HEK293 (cell line): Measurements from ENCODE around the gene RPRD1B.

ENCODE experiments used
- CTCF ChIA-PET: fragments of 350-600 bp; formaldehyde crosslinking; extraction: SDS; loops from one replicate; lab custom pipeline; 2021; ENCODE audit warnings: antibody characterized with exemption; lab: Yijun Ruan, JAX
- POLR2A ChIA-PET: fragments of 300-600 bp; formaldehyde crosslinking; extraction: SDS; loops from one replicate; lab custom pipeline; 2020; ENCODE audit warnings: antibody characterized with exemption, inconsistent platforms; lab: Yijun Ruan, JAX
- H3K27ac ChIP-seq: fragments of 200-500 bp; sonication (Bioruptor generic); 2 replicates; pipeline ENCODE4 v1.5.1; 2014; ENCODE audit warnings: low read depth, low read length, control low read depth, inconsistent platforms; ENCODE audit errors: extremely low read depth
- H3K36me3 ChIP-seq, 2 experiments: fragments of 200-500 bp in 1 of 2; sonication (Bioruptor generic) in 1 of 2; 1 replicate in 1 of 2; 2 replicates in 1 of 2; pipeline ENCODE4 v1.5.1; 2014 to 2017; ENCODE audit warnings: inconsistent platforms in 2 of 2, low read length in 2 of 2; ENCODE audit not compliant: control insufficient read depth in 2 of 2, insufficient read depth in 1 of 2
- H3K4me1 ChIP-seq: fragments of 200-500 bp; sonication (Bioruptor generic); 2 replicates; pipeline ENCODE4 v1.5.1; 2014; ENCODE audit warnings: mild to moderate bottlenecking, low read length, inconsistent platforms; ENCODE audit not compliant: control insufficient read depth, insufficient read depth
- H3K4me3 ChIP-seq: 2 replicates; pipeline ENCODE4 v1.5.1; 2011; ENCODE audit warnings: low read depth, mild to moderate bottlenecking, control low read depth, low read length, moderate library complexity
- H3K9me3 ChIP-seq: fragments of 200-500 bp; sonication (Bioruptor generic); 2 replicates; pipeline ENCODE4 v1.5.1; 2014; ENCODE audit warnings: low read depth, low read length, inconsistent platforms; ENCODE audit not compliant: control insufficient read depth, insufficient read depth
- GLIS1 ChIP-seq: fragments of 450-650 bp; formaldehyde crosslinking; IDR thresholded peaks from 2 replicates; pipeline ENCODE4 v1.5.1; 2016; ENCODE audit warnings: missing biosample characterization, missing genetic modification characterization
- GLIS2 ChIP-seq: fragments of 450-650 bp; formaldehyde crosslinking; IDR thresholded peaks from 2 replicates; pipeline ENCODE4 v1.5.1; 2016; ENCODE audit warnings: missing biosample characterization, missing genetic modification characterization
- HOXD13 ChIP-seq: sonication (generic); formaldehyde crosslinking; IDR thresholded peaks from 2 replicates; pipeline ENCODE4 v1.8.0; 2022; ENCODE audit warnings: missing genetic modification reagents, borderline replicate concordance
- IKZF3 ChIP-seq: fragments of 450-650 bp; IDR thresholded peaks from 2 replicates; pipeline ENCODE4 v1.5.0; 2018; ENCODE audit warnings: missing biosample characterization, mild to moderate bottlenecking, missing genetic modification characterization, moderate library complexity
- KLF10 ChIP-seq: fragments of 450-650 bp; IDR thresholded peaks from 2 replicates; pipeline ENCODE4 v1.5.1; 2018; ENCODE audit warnings: missing biosample characterization, mild to moderate bottlenecking, missing genetic modification characterization
- KLF16 ChIP-seq: fragments of 450-650 bp; formaldehyde crosslinking; IDR thresholded peaks from 2 replicates; pipeline ENCODE4 v1.5.1; 2017; ENCODE audit warnings: missing biosample characterization, missing genetic modification characterization
- MYNN ChIP-seq: fragments of 450-650 bp; formaldehyde crosslinking; IDR thresholded peaks from 2 replicates; pipeline ENCODE4 v1.5.1; 2016; ENCODE audit warnings: missing biosample characterization, missing genetic modification characterization, borderline replicate concordance
- MZF1 ChIP-seq: fragments of 450-650 bp; formaldehyde crosslinking; IDR thresholded peaks from 2 replicates; pipeline ENCODE4 v1.5.1; 2017; ENCODE audit warnings: missing biosample characterization, missing genetic modification characterization, borderline replicate concordance
- SCRT1 ChIP-seq: fragments of 450-650 bp; formaldehyde crosslinking; IDR thresholded peaks from 2 replicates; pipeline ENCODE4 v1.5.1; 2016; ENCODE audit warnings: missing biosample characterization, missing genetic modification characterization, borderline replicate concordance
- SP3 ChIP-seq: fragments of 450-650 bp; formaldehyde crosslinking; IDR thresholded peaks from 2 replicates; pipeline ENCODE4 v1.5.1; 2016; ENCODE audit warnings: missing biosample characterization, missing genetic modification characterization
- SP7 ChIP-seq: fragments of 450-650 bp; formaldehyde crosslinking; IDR thresholded peaks from 2 replicates; pipeline ENCODE4 v1.5.1; 2016; ENCODE audit warnings: missing biosample characterization, missing genetic modification characterization
- ZIC2 ChIP-seq: fragments of 450-650 bp; formaldehyde crosslinking; IDR thresholded peaks from 2 replicates; pipeline ENCODE4 v1.5.1; 2016; ENCODE audit warnings: missing biosample characterization, missing genetic modification characterization
- ZNF121 ChIP-seq: fragments of 450-650 bp; formaldehyde crosslinking; IDR thresholded peaks from 2 replicates; pipeline ENCODE4 v1.5.1; 2016; ENCODE audit warnings: missing biosample characterization, missing genetic modification characterization
- ZNF214 ChIP-seq: fragments of 450-650 bp; formaldehyde crosslinking; IDR thresholded peaks from 2 replicates; pipeline ENCODE4 v1.5.1; 2017; ENCODE audit warnings: missing biosample characterization, mild to moderate bottlenecking, missing genetic modification characterization, borderline replicate concordance
- ZNF366 ChIP-seq: fragments of 450-650 bp; formaldehyde crosslinking; conservative IDR thresholded peaks from 2 replicates; pipeline ENCODE4 v1.5.1; 2016; ENCODE audit warnings: missing biosample characterization, missing genetic modification characterization
- ZNF433 ChIP-seq: fragments of 450-650 bp; formaldehyde crosslinking; IDR thresholded peaks from 2 replicates; pipeline ENCODE4 v1.5.1; 2016; ENCODE audit warnings: missing biosample characterization, missing genetic modification characterization, low read depth
- ZNF549 ChIP-seq: fragments of 450-650 bp; IDR thresholded peaks from 2 replicates; pipeline ENCODE4 v1.5.1; 2018; ENCODE audit warnings: missing biosample characterization, missing genetic modification characterization, mild to moderate bottlenecking, inconsistent platforms, moderate library complexity
- ZNF561 ChIP-seq: fragments of 450-650 bp; IDR thresholded peaks from 2 replicates; pipeline ENCODE4 v1.5.1; 2018; ENCODE audit warnings: missing biosample characterization, missing genetic modification characterization, borderline replicate concordance
- ZNF701 ChIP-seq: fragments of 450-650 bp; formaldehyde crosslinking; IDR thresholded peaks from 2 replicates; pipeline ENCODE4 v1.5.1; 2016; ENCODE audit warnings: missing biosample characterization, missing genetic modification characterization
- ZNF777 ChIP-seq: fragments of 450-650 bp; formaldehyde crosslinking; IDR thresholded peaks from 2 replicates; pipeline ENCODE4 v1.5.1; 2017; ENCODE audit warnings: missing biosample characterization, missing genetic modification characterization, borderline replicate concordance
- TF ChIP-seq, protein P1 (sequence below): fragments of 450-650 bp; formaldehyde crosslinking; IDR thresholded peaks from 2 replicates; pipeline ENCODE4 v1.5.0; 2017; ENCODE audit warnings: missing biosample characterization, missing genetic modification characterization, borderline replicate concordance
- TF ChIP-seq, protein P2 (sequence below): fragments of 450-650 bp; formaldehyde crosslinking; IDR thresholded peaks from 2 replicates; pipeline ENCODE4; 2016; ENCODE audit warnings: missing biosample characterization, missing genetic modification characterization
- TF ChIP-seq, protein P3 (sequence below): fragments of 450-650 bp; formaldehyde crosslinking; IDR thresholded peaks from 2 replicates; pipeline ENCODE4 v1.5.1; 2016; ENCODE audit warnings: missing biosample characterization, missing genetic modification characterization

Gene RPRD1B

DNA sequence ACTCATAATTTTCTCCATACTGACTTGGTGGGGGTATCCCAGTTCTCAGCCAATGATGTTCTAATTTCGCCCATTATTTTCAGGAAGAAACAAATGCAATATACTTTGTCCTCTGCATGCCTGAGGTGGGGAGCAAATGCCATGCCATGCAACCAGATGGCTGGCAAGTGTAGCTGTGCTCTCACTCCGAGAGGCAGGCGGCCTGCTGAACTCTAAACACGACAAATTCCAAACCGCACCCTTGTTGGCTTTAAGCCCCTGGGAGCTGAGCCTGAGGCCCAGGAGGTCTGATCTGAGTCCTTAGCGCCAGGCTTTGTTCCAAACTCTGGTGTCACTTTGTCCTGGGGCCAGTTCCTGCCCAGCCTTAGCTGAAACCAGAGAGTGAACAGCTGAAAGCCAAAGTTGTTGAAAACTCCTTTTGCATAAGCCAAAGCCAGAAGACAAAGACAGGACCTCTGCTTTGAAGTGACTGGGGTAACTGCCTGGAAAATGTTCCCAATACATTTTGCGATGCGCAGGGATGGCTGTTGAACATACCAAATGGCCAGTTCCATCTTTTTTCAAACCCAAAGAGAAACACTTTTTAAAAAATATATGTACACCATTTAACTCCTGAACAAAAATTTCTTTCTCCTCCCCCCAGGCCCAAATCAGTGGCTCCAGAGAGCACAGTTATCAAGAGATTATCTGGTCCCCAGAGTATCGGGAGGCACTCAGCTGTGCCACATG, 46.5 kb upstream of the RPRD1B start:
- POLR2A ChIA-PET: no interaction called here
- TF ChIP-seq GLIS1 (peak; percentile 20; the same call in 1 of the 2 replicates), ZNF121 (tag by site-specific recombination) (no peak), ZIC2 (0 out of 2 replicates have a peak, but pooled peaks have one; percentile 10)
- H3K4me3 ChIP-seq: no peak overlapping the region
- CTCF ChIA-PET: interaction anchor here (0.6 kb wide), 1 partner anchor 350 kb away, joined by 3 read pairs; no protein-coding TSS in a partner anchor
- peaks cover 0 to 75% of the 10 kb centered on the region in 2 experiments; a peak in 1 of 3 replicates for H3K36me3 ChIP-seq
- no peaks in the 10 kb centered on the region for H3K4me1 ChIP-seq
- H3K9me3 ChIP-seq: no peaks in the 10 kb centered on the region
- no peak overlapping the region for H3K27ac ChIP-seq

DNA sequence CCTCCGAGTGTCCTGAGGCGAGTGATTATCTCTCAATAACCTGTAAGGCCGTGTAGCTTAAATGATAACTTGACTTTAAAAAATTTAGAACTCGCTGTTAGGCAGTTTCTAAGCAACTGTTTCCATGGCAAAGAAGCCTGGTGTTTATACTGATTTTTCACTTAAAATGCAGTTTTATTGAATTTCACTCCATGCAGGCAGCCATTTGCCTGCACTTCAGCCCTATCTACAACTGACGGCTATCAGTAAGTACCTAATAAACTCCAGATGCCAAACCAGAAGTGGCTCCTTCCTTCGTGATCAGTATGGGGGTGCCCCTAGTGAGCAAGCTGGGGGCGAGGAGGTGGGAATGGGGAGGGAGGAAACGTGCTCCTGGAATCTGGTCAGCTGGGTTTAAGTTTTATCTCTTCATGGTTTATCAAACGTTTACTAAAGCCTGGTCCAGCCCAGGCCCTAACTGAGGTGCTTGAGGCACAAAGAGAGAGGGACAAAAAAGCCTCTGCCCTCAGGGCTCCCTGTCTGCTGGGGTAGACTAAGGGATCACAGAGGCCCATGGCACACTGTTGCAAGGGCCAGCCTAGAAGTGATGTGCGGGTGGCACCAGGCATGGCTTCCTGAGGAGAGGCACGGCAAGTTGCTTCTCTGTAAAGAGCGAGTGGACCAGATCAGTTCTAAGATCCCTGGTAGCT, 45.8 kb upstream of the RPRD1B start:
- Histone ChIP-seq H3K36me3 (peaks cover 0 to 81% of the 10 kb centered on the region in 2 experiments; a peak in 1 of 3 replicates), H3K4me1 (no peaks in the 10 kb centered on the region), H3K9me3 (no peaks in the 10 kb centered on the region), H3K4me3 (no peak overlapping the region), H3K27ac (no peak overlapping the region)
- no peak for TF ChIP-seq SCRT1 (tag by site-specific recombination)
- TF ChIP-seq IKZF3 (tag by site-specific recombination): no peak
- TF ChIP-seq KLF16 (tag by site-specific recombination): no peak
- no peak for TF ChIP-seq ZNF777
- no peak for TF ChIP-seq GLIS2 (tag by site-specific recombination)
- no peak for TF ChIP-seq ZNF561 (tag by site-specific recombination)
- TF ChIP-seq, protein P1, sequence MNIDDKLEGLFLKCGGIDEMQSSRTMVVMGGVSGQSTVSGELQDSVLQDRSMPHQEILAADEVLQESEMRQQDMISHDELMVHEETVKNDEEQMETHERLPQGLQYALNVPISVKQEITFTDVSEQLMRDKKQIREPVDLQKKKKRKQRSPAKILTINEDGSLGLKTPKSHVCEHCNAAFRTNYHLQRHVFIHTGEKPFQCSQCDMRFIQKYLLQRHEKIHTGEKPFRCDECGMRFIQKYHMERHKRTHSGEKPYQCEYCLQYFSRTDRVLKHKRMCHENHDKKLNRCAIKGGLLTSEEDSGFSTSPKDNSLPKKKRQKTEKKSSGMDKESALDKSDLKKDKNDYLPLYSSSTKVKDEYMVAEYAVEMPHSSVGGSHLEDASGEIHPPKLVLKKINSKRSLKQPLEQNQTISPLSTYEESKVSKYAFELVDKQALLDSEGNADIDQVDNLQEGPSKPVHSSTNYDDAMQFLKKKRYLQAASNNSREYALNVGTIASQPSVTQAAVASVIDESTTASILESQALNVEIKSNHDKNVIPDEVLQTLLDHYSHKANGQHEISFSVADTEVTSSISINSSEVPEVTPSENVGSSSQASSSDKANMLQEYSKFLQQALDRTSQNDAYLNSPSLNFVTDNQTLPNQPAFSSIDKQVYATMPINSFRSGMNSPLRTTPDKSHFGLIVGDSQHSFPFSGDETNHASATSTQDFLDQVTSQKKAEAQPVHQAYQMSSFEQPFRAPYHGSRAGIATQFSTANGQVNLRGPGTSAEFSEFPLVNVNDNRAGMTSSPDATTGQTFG: no peak
- no peak for TF ChIP-seq HOXD13
- TF ChIP-seq ZNF214: no peak
- no peak for TF ChIP-seq MYNN (tag by site-specific recombination)
- TF ChIP-seq, all 188 proteins: peak for 0
- POLR2A ChIA-PET: no interaction called here
- CTCF ChIA-PET: interaction anchor here (0.6 to 1.0 kb wide), 2 partner anchors 85 to 349 kb away, joined by 3 read pairs; partner anchors contain the start of gene VSTM2L

DNA sequence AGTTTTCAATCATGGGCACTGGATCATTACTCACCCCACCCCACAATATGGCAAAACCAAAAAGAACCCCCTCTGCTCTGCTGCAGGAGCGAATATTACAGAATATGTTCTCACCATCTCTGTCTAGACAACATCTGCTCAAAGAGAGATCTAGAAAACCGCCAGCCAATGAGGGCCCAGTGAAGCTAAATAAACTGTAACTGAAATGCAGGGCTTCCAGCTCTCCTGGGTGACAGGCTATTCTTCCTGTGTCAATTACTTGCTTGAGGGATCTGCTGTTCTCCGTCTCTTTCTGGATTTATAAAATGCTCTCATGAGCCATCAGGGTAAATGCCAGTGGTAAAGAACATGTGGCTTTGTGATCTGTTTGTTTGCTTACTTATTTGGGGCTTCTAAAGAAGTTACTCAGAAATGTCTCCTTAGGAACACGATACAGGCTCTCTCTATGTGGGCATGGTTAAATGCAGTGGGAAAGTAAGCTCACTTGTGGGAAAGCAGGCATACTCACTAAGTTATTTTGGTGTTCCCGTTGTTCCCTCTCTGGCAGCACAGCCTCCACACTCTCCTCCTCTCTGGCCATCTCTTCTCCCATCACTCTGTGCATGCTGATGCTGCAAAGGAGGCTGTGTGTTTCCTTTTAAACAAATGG, 45.1 kb upstream of the RPRD1B start:
- no peak overlapping the region for H3K4me3 ChIP-seq
- POLR2A ChIA-PET: no interaction called here
- H3K36me3 ChIP-seq: peaks cover 0 to 76% of the 10 kb centered on the region in 2 experiments; a peak in 1 of 3 replicates
- no peaks in the 10 kb centered on the region for H3K4me1 ChIP-seq
- CTCF ChIA-PET: interaction anchor here (1.0 kb wide), 1 partner anchor 86 kb away, joined by 3 read pairs; the partner anchor contains the start of gene VSTM2L
- H3K27ac ChIP-seq: no peak overlapping the region
- H3K9me3 ChIP-seq: no peaks in the 10 kb centered on the region
- no peak for TF ChIP-seq ZNF433
- no peak for TF ChIP-seq ZNF549
- TF ChIP-seq, protein P2, sequence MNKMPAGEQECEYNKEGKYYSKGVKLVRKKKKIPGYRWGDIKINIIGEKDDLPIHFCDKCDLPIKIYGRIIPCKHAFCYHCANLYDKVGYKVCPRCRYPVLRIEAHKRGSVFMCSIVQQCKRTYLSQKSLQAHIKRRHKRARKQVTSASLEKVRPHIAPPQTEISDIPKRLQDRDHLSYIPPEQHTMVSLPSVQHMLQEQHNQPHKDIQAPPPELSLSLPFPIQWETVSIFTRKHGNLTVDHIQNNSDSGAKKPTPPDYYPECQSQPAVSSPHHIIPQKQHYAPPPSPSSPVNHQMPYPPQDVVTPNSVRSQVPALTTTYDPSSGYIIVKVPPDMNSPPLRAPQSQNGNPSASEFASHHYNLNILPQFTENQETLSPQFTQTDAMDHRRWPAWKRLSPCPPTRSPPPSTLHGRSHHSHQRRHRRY (tag by site-specific recombination): no peak
- no peak for TF ChIP-seq KLF10 (tag by site-specific recombination)
- TF ChIP-seq MZF1: no peak
- TF ChIP-seq KLF16 (tag by site-specific recombination): no peak
- TF ChIP-seq, protein P3, sequence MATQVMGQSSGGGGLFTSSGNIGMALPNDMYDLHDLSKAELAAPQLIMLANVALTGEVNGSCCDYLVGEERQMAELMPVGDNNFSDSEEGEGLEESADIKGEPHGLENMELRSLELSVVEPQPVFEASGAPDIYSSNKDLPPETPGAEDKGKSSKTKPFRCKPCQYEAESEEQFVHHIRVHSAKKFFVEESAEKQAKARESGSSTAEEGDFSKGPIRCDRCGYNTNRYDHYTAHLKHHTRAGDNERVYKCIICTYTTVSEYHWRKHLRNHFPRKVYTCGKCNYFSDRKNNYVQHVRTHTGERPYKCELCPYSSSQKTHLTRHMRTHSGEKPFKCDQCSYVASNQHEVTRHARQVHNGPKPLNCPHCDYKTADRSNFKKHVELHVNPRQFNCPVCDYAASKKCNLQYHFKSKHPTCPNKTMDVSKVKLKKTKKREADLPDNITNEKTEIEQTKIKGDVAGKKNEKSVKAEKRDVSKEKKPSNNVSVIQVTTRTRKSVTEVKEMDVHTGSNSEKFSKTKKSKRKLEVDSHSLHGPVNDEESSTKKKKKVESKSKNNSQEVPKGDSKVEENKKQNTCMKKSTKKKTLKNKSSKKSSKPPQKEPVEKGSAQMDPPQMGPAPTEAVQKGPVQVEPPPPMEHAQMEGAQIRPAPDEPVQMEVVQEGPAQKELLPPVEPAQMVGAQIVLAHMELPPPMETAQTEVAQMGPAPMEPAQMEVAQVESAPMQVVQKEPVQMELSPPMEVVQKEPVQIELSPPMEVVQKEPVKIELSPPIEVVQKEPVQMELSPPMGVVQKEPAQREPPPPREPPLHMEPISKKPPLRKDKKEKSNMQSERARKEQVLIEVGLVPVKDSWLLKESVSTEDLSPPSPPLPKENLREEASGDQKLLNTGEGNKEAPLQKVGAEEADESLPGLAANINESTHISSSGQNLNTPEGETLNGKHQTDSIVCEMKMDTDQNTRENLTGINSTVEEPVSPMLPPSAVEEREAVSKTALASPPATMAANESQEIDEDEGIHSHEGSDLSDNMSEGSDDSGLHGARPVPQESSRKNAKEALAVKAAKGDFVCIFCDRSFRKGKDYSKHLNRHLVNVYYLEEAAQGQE (tag by site-specific recombination): no peak
- no peak for TF ChIP-seq ZNF701
- no peak for TF ChIP-seq SP3 (tag by site-specific recombination)
- TF ChIP-seq SP7 (tag by site-specific recombination): no peak
- TF ChIP-seq ZNF366 (tag by site-specific recombination): no peak
